ENCODE measurements around the gene GMPR.

DNA sequence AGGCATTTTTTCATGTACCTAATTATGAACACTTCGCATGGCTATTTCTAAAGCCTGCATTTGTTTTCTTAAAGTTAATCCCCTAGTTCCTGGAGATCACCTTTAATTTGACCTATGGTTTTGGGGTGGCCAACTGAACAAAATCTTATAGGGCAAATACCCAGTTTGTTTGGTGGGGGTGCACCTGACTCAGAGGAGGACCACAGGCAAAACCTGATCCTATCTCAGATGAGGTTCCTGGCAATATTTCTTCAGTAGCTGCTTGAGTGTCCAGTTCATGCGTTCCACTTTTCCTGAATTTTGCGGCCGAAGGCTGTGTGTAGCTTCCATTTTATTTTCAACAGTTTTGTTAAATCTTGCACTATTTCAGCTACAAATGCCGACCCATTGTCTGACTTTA is 10.3 kb upstream of the GMPR start:
- TF ChIP-seq EP300 (IDR thresholded peaks at IDR 0.05) (no peak), POLR2A (IDR thresholded peaks at IDR 0.05) (no peak)
- TF ChIP-seq, protein P1, sequence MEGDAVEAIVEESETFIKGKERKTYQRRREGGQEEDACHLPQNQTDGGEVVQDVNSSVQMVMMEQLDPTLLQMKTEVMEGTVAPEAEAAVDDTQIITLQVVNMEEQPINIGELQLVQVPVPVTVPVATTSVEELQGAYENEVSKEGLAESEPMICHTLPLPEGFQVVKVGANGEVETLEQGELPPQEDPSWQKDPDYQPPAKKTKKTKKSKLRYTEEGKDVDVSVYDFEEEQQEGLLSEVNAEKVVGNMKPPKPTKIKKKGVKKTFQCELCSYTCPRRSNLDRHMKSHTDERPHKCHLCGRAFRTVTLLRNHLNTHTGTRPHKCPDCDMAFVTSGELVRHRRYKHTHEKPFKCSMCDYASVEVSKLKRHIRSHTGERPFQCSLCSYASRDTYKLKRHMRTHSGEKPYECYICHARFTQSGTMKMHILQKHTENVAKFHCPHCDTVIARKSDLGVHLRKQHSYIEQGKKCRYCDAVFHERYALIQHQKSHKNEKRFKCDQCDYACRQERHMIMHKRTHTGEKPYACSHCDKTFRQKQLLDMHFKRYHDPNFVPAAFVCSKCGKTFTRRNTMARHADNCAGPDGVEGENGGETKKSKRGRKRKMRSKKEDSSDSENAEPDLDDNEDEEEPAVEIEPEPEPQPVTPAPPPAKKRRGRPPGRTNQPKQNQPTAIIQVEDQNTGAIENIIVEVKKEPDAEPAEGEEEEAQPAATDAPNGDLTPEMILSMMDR (IDR thresholded peaks at IDR 0.05), result no peak
